ENCODE measurements around the gene TARP.

The TARP gene

GRCh38 chr7:38273286-38273995 is at the start of gene TARP:
TSS of gene TARP (minus strand) at chr7:38273636.
- Mint-ChIP-seq H3K27ac (no peak within 1 kb of the TSS), H3K27me3 (ENCODE audit: low read depth) (no peaks in the 10 kb centered on the region), H3K4me3 (no peak within 1 kb of the TSS), H3K4me1 (no peaks in the 10 kb centered on the region), H3K9me3 (no peaks in the 10 kb centered on the region), H3K36me3 (ENCODE audit: low read depth) (no peaks in the 10 kb centered on the region)
- no peak for TF ChIP-seq CTCF (IDR thresholded peaks at IDR 0.05; ENCODE audit: unreplicated experiment in 3 of 3)

- Mint-ChIP-seq H3K9me3 (no peaks in the 10 kb centered on the region), H3K27ac (no peak overlapping the region)
Observed at GRCh38 chr7:38323156-38323555, 49.7 kb upstream of the TARP start.

GRCh38 chr7:38322461-38322860 is 49.0 kb upstream of the TARP start:
- Mint-ChIP-seq H3K9me3 (no peaks in the 10 kb centered on the region), H3K4me3 (no peak overlapping the region), H3K27me3 (ENCODE audit: low read depth) (no peaks in the 10 kb centered on the region), H3K27ac (no peak overlapping the region), H3K4me1 (peaks cover 5% of the 10 kb centered on the region), H3K36me3 (ENCODE audit: low read depth) (no peaks in the 10 kb centered on the region)
- TF ChIP-seq CTCF (IDR thresholded peaks at IDR 0.05; ENCODE audit: unreplicated experiment in 3 of 3), result no peak

More at GRCh38 chr7:38323156-38323555, 49.7 kb upstream of the TARP start:
- H3K36me3 Mint-ChIP-seq (ENCODE audit: low read depth), result no peaks in the 10 kb centered on the region
- H3K27me3 Mint-ChIP-seq (ENCODE audit: low read depth), result no peaks in the 10 kb centered on the region
- peaks cover 9% of the 10 kb centered on the region for H3K4me1 Mint-ChIP-seq
- no peak overlapping the region for H3K4me3 Mint-ChIP-seq
- no peak for TF ChIP-seq CTCF (IDR thresholded peaks at IDR 0.05; ENCODE audit: unreplicated experiment in 3 of 3)

GRCh38 chr7:38321967-38322366 is 48.5 kb upstream of the TARP start:
- peaks cover 5% of the 10 kb centered on the region for H3K4me1 Mint-ChIP-seq
- no peaks in the 10 kb centered on the region for H3K36me3 Mint-ChIP-seq (ENCODE audit: low read depth)
- no peak for TF ChIP-seq CTCF (IDR thresholded peaks at IDR 0.05; ENCODE audit: unreplicated experiment in 3 of 3)
- H3K27me3 Mint-ChIP-seq (ENCODE audit: low read depth), result no peaks in the 10 kb centered on the region
- no peaks in the 10 kb centered on the region for H3K9me3 Mint-ChIP-seq
- H3K4me3 Mint-ChIP-seq, result no peak overlapping the region
- no peak overlapping the region for H3K27ac Mint-ChIP-seq

- H3K4me1 Mint-ChIP-seq, result peaks cover 5% of the 10 kb centered on the region
- no peaks in the 10 kb centered on the region for H3K36me3 Mint-ChIP-seq (ENCODE audit: low read depth)
- no peaks in the 10 kb centered on the region for H3K27me3 Mint-ChIP-seq (ENCODE audit: low read depth)
- H3K27ac Mint-ChIP-seq, result no peak overlapping the region
- H3K4me3 Mint-ChIP-seq, result no peak overlapping the region
- no peak for TF ChIP-seq CTCF (IDR thresholded peaks at IDR 0.05; ENCODE audit: unreplicated experiment in 3 of 3)
- H3K9me3 Mint-ChIP-seq, result no peaks in the 10 kb centered on the region
Observed at GRCh38 chr7:38321515-38321944, 48.1 kb upstream of the TARP start.

- Mint-ChIP-seq H3K9me3 (no peaks in the 10 kb centered on the region), H3K36me3 (ENCODE audit: low read depth) (no peaks in the 10 kb centered on the region), H3K4me3 (no peak overlapping the region), H3K27ac (no peak overlapping the region), H3K4me1 (peaks cover 5% of the 10 kb centered on the region), H3K27me3 (ENCODE audit: low read depth) (no peaks in the 10 kb centered on the region)
- no peak for TF ChIP-seq CTCF (IDR thresholded peaks at IDR 0.05; ENCODE audit: unreplicated experiment in 3 of 3)
Observed at GRCh38 chr7:38321050-38321449, 47.6 kb upstream of the TARP start.

All from nephron (organoid).